Panc1 (cell line): ENCODE measurements around the gene ZNF239. TPM values are rescaled to one million over a fixed set of nuclear protein-coding genes. Genes with fewer than 3 reads are reported as not detected.

Experiments used
- ATAC-seq: fragments of 200-7000 bp; cut with Tn5 transposase; 2 replicates; pipeline ENCODE4 v1.9.1; 2020; ENCODE audit warnings: mild to moderate bottlenecking, moderate library complexity
- BruUV-seq: library from RNA; stranded (reverse); fragments of 400-500 nt; replicated peaks from 2 replicates; lab custom pipeline; 2021; lab: Mats Ljungman, UMichigan
- CTCF ChIA-PET: fragments of 300-600 bp; sonication (Branson Sonifier 250); formaldehyde crosslinking; loops from one replicate; lab custom pipeline; 2022; ENCODE audit warnings: antibody characterized with exemption; lab: Charles Lee
- POLR2A ChIA-PET: fragments of 300-600 bp; sonication (Branson Sonifier 250); formaldehyde crosslinking; loops from one replicate; lab custom pipeline; 2022; ENCODE audit warnings: antibody characterized with exemption; lab: Charles Lee
- DNase-seq: peaks from one replicate; pipeline ENCODE4 v3.0.0-alpha.2; 2010; ENCODE audit warnings: low read depth, low spot score
- H3K27ac ChIP-seq: 2 replicates; pipeline ENCODE4 v1.5.1; 2011; ENCODE audit warnings: mild to moderate bottlenecking, low read length, inconsistent platforms
- H3K27me3 ChIP-seq: fragments of 200-500 bp; sonication (Bioruptor generic); 2 replicates; pipeline ENCODE4 v1.6.0; 2014; ENCODE audit warnings: low read length, inconsistent platforms; ENCODE audit not compliant: control insufficient read depth, insufficient read depth
- H3K36me3 ChIP-seq: fragments of 200-500 bp; sonication (Bioruptor generic); 2 replicates; pipeline ENCODE4 v1.5.1; 2014; ENCODE audit warnings: inconsistent platforms, mild to moderate bottlenecking, low read length, moderate library complexity; ENCODE audit not compliant: control insufficient read depth, insufficient read depth
- H3K4me1 ChIP-seq: 2 replicates; pipeline ENCODE4 v1.5.1; 2011; ENCODE audit warnings: inconsistent platforms, mild to moderate bottlenecking, low read length, moderate library complexity; ENCODE audit not compliant: control insufficient read depth, insufficient read depth
- H3K4me3 ChIP-seq, 2 experiments: 2 replicates each; pipeline ENCODE4 v1.5.1; 2011 to 2012; ENCODE audit warnings: low read depth in 2 of 2, low read length in 2 of 2, mild to moderate bottlenecking in 2 of 2, inconsistent platforms in 1 of 2, moderate library complexity in 1 of 2
- H3K9me3 ChIP-seq: fragments of 200-500 bp; sonication (Bioruptor generic); 2 replicates; pipeline ENCODE4 v1.5.1; 2014; ENCODE audit warnings: low read depth, mild to moderate bottlenecking, inconsistent platforms, low read length, moderate library complexity; ENCODE audit not compliant: control insufficient read depth, insufficient read depth
- POLR2AphosphoS5 ChIP-seq: IDR thresholded peaks from 2 replicates; pipeline ENCODE4 v1.6.1; 2012; ENCODE audit warnings: mild to moderate bottlenecking, low read depth, low read length, moderate library complexity
- REST ChIP-seq, 2 experiments: IDR thresholded peaks; 2 replicates each; pipeline ENCODE4 v1.6.1; 2011 to 2012; ENCODE audit warnings: low read depth in 2 of 2, control low read depth in 1 of 2, low read length in 1 of 2, mild to moderate bottlenecking in 1 of 2, moderate library complexity in 1 of 2; ENCODE audit not compliant: insufficient read depth in 1 of 2
- SIN3A ChIP-seq: IDR thresholded peaks from 2 replicates; pipeline ENCODE4 v1.6.1; 2012; ENCODE audit warnings: low read depth, mild to moderate bottlenecking, low read length, moderate library complexity, borderline replicate concordance; ENCODE audit not compliant: insufficient read depth
- TCF7L2 ChIP-seq: IDR thresholded peaks from 2 replicates; pipeline ENCODE4 v1.6.1; 2011; ENCODE audit warnings: mild to moderate bottlenecking, low read depth, low read length, inconsistent platforms
- in situ Hi-C: cut with HindIII; loops from 2 replicates; pipeline ENCODE4 v1.10.0; 2016; ENCODE audit warnings: low sequenced_read_pairs, low pct_unique_long_range_greater_than_20kb
- intact Hi-C: fragments of 100-400 bp; cut with micrococcal nuclease; formaldehyde crosslinking; loops from one replicate; pipeline ENCODE4 v1.10.0; 2022; ENCODE audit not compliant: unreplicated experiment
- total RNA-seq: library from RNA; stranded (reverse); gene quantifications from one replicate; pipeline ENCODE4 v1.2.1, GENCODE V29; 2021; ENCODE audit not compliant: unreplicated experiment
- TF ChIP-seq, protein P1 (sequence below): fragments of 450-650 bp; IDR thresholded peaks from 2 replicates; pipeline ENCODE4 v1.5.1; 2017; ENCODE audit warnings: mild to moderate bottlenecking

Gene ZNF239
- total RNA-seq, 1 experiment from 2014 or later = 18.5 TPM

DNA sequence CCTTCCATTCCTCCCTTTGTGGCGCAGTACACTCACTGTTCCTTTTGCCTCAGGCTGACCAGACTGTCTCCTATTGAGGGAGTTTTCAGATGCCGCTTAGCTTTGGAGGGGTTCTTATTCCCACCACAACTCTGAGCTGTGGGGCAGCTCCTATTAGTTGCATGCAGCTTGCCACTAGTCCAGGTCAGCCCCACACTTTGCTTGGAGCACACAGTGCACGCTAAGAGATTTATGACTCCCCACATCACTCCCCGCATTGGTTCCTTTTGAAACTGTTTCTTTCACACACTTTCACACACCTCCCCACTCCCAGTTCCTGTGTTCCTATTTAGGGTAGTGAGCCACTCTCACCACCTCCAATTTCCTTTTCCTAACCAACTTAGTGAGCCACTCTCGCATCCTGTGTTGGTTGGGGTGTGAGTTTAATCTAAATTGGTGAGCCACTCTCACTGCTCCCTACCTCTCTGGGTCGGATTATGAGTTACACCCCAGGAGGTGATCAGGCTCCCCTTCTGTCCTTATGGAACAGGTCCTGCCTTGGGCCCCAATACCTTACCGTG is 21.4 kb upstream of the ZNF239 start:
- ChIA-PET POLR2A (interaction anchor here (1.2 kb wide), 1 partner anchor 21 kb away, joined by 4 read pairs; no protein-coding TSS in a partner anchor), CTCF (interaction anchor here (0.6 kb wide), 1 partner anchor 30 kb away, joined by 8 read pairs; no protein-coding TSS in a partner anchor)
- Histone ChIP-seq H3K27ac (peak overlapping the region; percentile 68; the same call in 1 of the 2 replicates), H3K9me3 (peaks cover 14% of the 10 kb centered on the region; the same call in 1 of the 2 replicates), H3K4me3 (peak overlapping the region in 1 of 2 experiments; percentile 49; a peak in 2 of 4 replicates), H3K36me3 (no peaks in the 10 kb centered on the region), H3K27me3 (no peaks in the 10 kb centered on the region), H3K4me1 (peaks cover 14% of the 10 kb centered on the region; the same call in 1 of the 2 replicates)
- intact Hi-C loops (no loop called here), in situ Hi-C loops (no loop called here)
- BruUV-seq = no TSS peak
- ATAC-seq (peak; percentile 69), DNase-seq (no peak)
- TF ChIP-seq POLR2AphosphoS5 = no peak
- TF ChIP-seq, protein P1, sequence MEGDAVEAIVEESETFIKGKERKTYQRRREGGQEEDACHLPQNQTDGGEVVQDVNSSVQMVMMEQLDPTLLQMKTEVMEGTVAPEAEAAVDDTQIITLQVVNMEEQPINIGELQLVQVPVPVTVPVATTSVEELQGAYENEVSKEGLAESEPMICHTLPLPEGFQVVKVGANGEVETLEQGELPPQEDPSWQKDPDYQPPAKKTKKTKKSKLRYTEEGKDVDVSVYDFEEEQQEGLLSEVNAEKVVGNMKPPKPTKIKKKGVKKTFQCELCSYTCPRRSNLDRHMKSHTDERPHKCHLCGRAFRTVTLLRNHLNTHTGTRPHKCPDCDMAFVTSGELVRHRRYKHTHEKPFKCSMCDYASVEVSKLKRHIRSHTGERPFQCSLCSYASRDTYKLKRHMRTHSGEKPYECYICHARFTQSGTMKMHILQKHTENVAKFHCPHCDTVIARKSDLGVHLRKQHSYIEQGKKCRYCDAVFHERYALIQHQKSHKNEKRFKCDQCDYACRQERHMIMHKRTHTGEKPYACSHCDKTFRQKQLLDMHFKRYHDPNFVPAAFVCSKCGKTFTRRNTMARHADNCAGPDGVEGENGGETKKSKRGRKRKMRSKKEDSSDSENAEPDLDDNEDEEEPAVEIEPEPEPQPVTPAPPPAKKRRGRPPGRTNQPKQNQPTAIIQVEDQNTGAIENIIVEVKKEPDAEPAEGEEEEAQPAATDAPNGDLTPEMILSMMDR = no peak
- no peak for TF ChIP-seq REST (IDR thresholded peaks at IDR 0.05; ENCODE audit: insufficient read depth in 1 of 2, low read depth in 2 of 2, low read length in 1 of 2)
- TF ChIP-seq SIN3A = no peak
- no peak for TF ChIP-seq TCF7L2

DNA sequence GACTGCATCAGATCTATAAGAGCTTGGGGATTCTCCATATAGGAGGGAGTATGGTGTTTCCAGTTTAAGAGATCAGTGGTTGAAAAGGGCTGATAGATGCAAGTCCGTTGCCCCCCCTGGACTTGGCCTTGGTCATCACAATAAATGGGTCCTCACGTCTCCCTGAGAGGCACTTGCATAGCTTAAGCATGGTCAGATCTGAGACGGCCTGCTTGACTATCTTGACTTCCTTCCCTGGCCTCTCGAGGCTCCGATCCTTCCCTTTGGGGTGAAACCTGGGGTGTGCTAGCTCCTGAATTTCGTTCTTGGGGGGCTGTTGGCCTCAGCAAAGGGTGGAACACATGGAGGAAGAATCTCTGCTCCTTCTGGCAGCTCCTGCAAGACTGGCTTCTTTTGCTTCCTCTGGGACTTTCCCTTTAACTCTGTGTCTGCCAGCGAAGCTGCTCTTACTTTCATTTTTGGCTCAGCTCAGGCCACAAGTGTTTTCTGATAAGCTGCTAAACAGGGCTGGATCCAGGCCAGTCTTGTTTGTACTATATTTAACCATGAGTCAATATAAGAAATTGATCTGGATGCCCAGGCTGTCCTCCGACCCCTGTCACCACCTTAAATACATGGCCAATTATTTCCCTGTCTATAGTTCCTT is 20.7 kb upstream of the ZNF239 start:
- ChIA-PET POLR2A (interaction anchor here (1.2 kb wide), 1 partner anchor 20 kb away, joined by 4 read pairs; no protein-coding TSS in a partner anchor), CTCF (interaction anchor here (0.6 kb wide), 1 partner anchor 29 kb away, joined by 8 read pairs; no protein-coding TSS in a partner anchor)
- DNase-seq (no peak), ATAC-seq (peak; percentile 69)
- H3K36me3 ChIP-seq = no peaks in the 10 kb centered on the region
- no TSS peak for BruUV-seq
- peak overlapping the region; percentile 68 for H3K27ac ChIP-seq
- intact Hi-C loops (no loop called here), in situ Hi-C loops (no loop called here)
- H3K9me3 ChIP-seq = peaks cover 14% of the 10 kb centered on the region; the same call in 1 of the 2 replicates
- peak overlapping the region; percentile 19 to 49 for H3K4me3 ChIP-seq
- peaks cover 14% of the 10 kb centered on the region; the same call in 1 of the 2 replicates for H3K4me1 ChIP-seq
- no peaks in the 10 kb centered on the region for H3K27me3 ChIP-seq
- TF ChIP-seq REST (IDR thresholded peaks at IDR 0.05; ENCODE audit: insufficient read depth in 1 of 2, low read depth in 2 of 2, low read length in 1 of 2) (no peak), TCF7L2 (no peak), SIN3A (no peak), POLR2AphosphoS5 (no peak)
- TF ChIP-seq, protein P1 = no peak
